NCI-H1417 treated with DMSO at 0.1 percent for 48 hours (cell line): ENCODE measurements around the gene CCDC186.
A peak's percentile ranks its signal among the peaks of the same experiment; 100 is the strongest.

Experiments
- DNase-seq: peaks from one replicate; lab custom pipeline; 2025; lab: John Stamatoyannopoulos, UW

The CCDC186 gene

GRCh38 chr10:114173921-114174694 is at the start of gene CCDC186:
Gene CCDC186 (minus strand): TSS chr10:114174203. CDS start chr10:114163268, 10,935 bp downstream.
- peak; percentile 30 for DNase-seq

GRCh38 chr10:114223066-114223465 is 49.1 kb upstream of the CCDC186 start:
- DNase-seq = no peak

GRCh38 chr10:114221235-114221634 is 47.2 kb upstream of the CCDC186 start:
- DNase-seq = no peak

GRCh38 chr10:114220281-114220680 is 46.3 kb upstream of the CCDC186 start:
- no peak for DNase-seq

GRCh38 chr10:114215033-114215432 is 41.0 kb upstream of the CCDC186 start:
- DNase-seq = no peak

GRCh38 chr10:114212153-114212552 is 38.1 kb upstream of the CCDC186 start:
- DNase-seq = no peak

GRCh38 chr10:114208351-114208750 is 34.3 kb upstream of the CCDC186 start:
- no peak for DNase-seq

GRCh38 chr10:114207349-114207748 is 33.3 kb upstream of the CCDC186 start:
- no peak for DNase-seq

GRCh38 chr10:114206902-114207301 is 32.9 kb upstream of the CCDC186 start:
- DNase-seq = no peak

GRCh38 chr10:114202812-114203211 is 28.8 kb upstream of the CCDC186 start:
- no peak for DNase-seq

GRCh38 chr10:114199239-114199638 is 25.2 kb upstream of the CCDC186 start:
- DNase-seq = no peak

- no peak for DNase-seq
Observed at GRCh38 chr10:114195079-114195478, 21.1 kb upstream of the CCDC186 start.

GRCh38 chr10:114189700-114190099 is 15.7 kb upstream of the CCDC186 start:
- no peak for DNase-seq

- no peak for DNase-seq
Observed at GRCh38 chr10:114188900-114189299, 14.9 kb upstream of the CCDC186 start.

- no peak for DNase-seq
Observed at GRCh38 chr10:114188001-114188400, 14.0 kb upstream of the CCDC186 start.

- DNase-seq = no peak
Observed at GRCh38 chr10:114184276-114184675, 10.3 kb upstream of the CCDC186 start.

- DNase-seq = no peak
Observed at GRCh38 chr10:114183563-114183962, 9.6 kb upstream of the CCDC186 start.

- DNase-seq = no peak
Observed at GRCh38 chr10:114181971-114182370, 8.0 kb upstream of the CCDC186 start.

GRCh38 chr10:114180937-114181336 is 6.9 kb upstream of the CCDC186 start:
- DNase-seq = no peak

GRCh38 chr10:114179747-114180146 is 5.7 kb upstream of the CCDC186 start:
- no peak for DNase-seq

- no peak for DNase-seq
Observed at GRCh38 chr10:114179148-114179547, 5.1 kb upstream of the CCDC186 start, which contains the start of gene TDRD1. Gene TDRD1 (plus strand): TSS chr10:114179353. CDS start chr10:114187832, 8,479 bp downstream.

- no peak for DNase-seq
Observed at GRCh38 chr10:114176511-114176910, 2.5 kb upstream of the CCDC186 start.

- DNase-seq = no peak
Observed at GRCh38 chr10:114175667-114176066, 1.7 kb upstream of the CCDC186 start.

- DNase-seq = no peak
Observed at GRCh38 chr10:114174695-114175188, 739 bp upstream of the CCDC186 start.
